Heart left ventricle (tissue), 16 donors: Measurements from ENCODE around the gene MT1X. TPM values are rescaled to one million over a fixed set of nuclear protein-coding genes. Genes with fewer than 3 reads are reported as not detected.

Experiments used
- ATAC-seq, 4 donors: fragments of 200-7000 bp; cut with Tn5 transposase; one replicate each; pipeline ENCODE4 v1.9.1; 2020 to 2022; ENCODE audit warnings: moderate library complexity in 4 of 4, mild to moderate bottlenecking in 3 of 4, moderate number of reproducible peaks in 1 of 4
- DNase-seq, 5 donors: peaks; one replicate each; pipeline ENCODE4 v3.0.0-alpha.2; 2020
- H3K27ac ChIP-seq, 12 donors: fragments of 200-600 bp; sonication (generic) in 4 of 12; one replicate each; pipeline versions ENCODE4 v1.5.0 to v1.8.0; 2016 to 2022; ENCODE audit warnings: mild to moderate bottlenecking in 2 of 12
- H3K27me3 ChIP-seq, 9 donors: fragments of 200-600 bp; sonication (generic) in 2 of 9; one replicate each; pipeline versions ENCODE4 v1.5.1 to v1.8.0; 2016 to 2022; ENCODE audit warnings: mild to moderate bottlenecking in 3 of 9
- H3K36me3 ChIP-seq, 9 donors: fragments of 200-600 bp; sonication (generic) in 2 of 9; one replicate each; pipeline versions ENCODE4 v1.5.0 to v1.8.0; 2018 to 2022; ENCODE audit warnings: mild to moderate bottlenecking in 2 of 9
- H3K4me1 ChIP-seq, 12 donors: fragments of 200-600 bp; sonication (generic) in 4 of 12; one replicate each; pipeline versions ENCODE4 v1.5.0 to v1.8.0; 2016 to 2022; ENCODE audit warnings: mild to moderate bottlenecking in 3 of 12
- H3K4me3 ChIP-seq, 12 donors: fragments of 200-600 bp; sonication (generic) in 4 of 12; one replicate each; pipeline versions ENCODE4 v1.5.0 to v1.8.0; 2017 to 2022; ENCODE audit warnings: mild to moderate bottlenecking in 9 of 12, moderate library complexity in 4 of 12
- H3K9me3 ChIP-seq, 12 donors: fragments of 200-600 bp; sonication (generic) in 4 of 12; one replicate each; pipeline versions ENCODE4 v1.5.0 to v1.8.0; 2016 to 2022; ENCODE audit warnings: mild to moderate bottlenecking in 1 of 12
- POLR2A ChIP-seq, 2 donors: fragments of 450-650 bp; IDR thresholded peaks; one replicate each; pipeline ENCODE4 v1.6.1; 2017; ENCODE audit warnings: antibody characterized with exemption in 2 of 2, mild to moderate bottlenecking in 2 of 2, moderate library complexity in 2 of 2
- WGBS, 4 donors: extraction: QIAGEN DNeasy Blood & Tissue Kit in 2 of 4; methylation state at CpG; one replicate each; pipeline versions ENCODE4 v1.1.5 to v1.1.7; 2013 to 2018; 5-methylcytosine and 5-hydroxymethylcytosine counted together
- intact Hi-C, 10 donors: fragments of 100-400 bp; cut with DNase I; formaldehyde crosslinking; loops; one replicate each; pipeline versions ENCODE4 v1.11.1 to v1.14.2; 2022
- polyA plus RNA-seq, 2 donors: library from polyadenylated mRNA; stranded (reverse); fragments of 200-250 nt; gene quantifications; one replicate each; pipeline ENCODE4 v1.2.3, GENCODE V29; 2013
- total RNA-seq, 9 donors: library from RNA; depleted of rRNA in 2 of 9; stranded (reverse); fragments of >200 nt in 2 of 9; fragmentation: NEBNext Ultra II Directional in 3 of 9; extraction: Animal tissue kit (Norgen Biotek cat#: 25700) in 3 of 9; gene quantifications; one replicate each; pipeline versions ENCODE4 v1.1.0 to v1.2.4, GENCODE V29; 2016 to 2023
- TF ChIP-seq, protein P1 (sequence below), 12 donors: fragments of 200-600 bp; sonication (generic) in 4 of 12; IDR thresholded peaks; one replicate each; pipeline versions ENCODE4 v1.5.0 to v1.8.0; 2018 to 2022; ENCODE audit warnings: antibody characterized with exemption in 12 of 12, mild to moderate bottlenecking in 5 of 12
- donor health status: ischemic (EF 13 %, LVEDD 7.1; RV severe dilation, severe dysfunction).
- donor health status: healthy with polysubstance abuse.
- donor health status: DM: no; HTN: yes; CAD: no.
- donor health status: DM: no; HTN: no; CAD: no.
- donor health status: ischemic (EF 25% LVEDD 6.9; RV normal size, moderate dysfunction).
- donor health status: ischemic (EF 25% LVEDD 5.7; RV mildly dilated, moderate dysfunction).
- donor health status: healthy.
- donor health status: DM: yes; HTN: yes; CAD: no.
- donor health status: ischemic (EF 35%, LVEDD 5.7; RV mildly dilated, moderate dysfunction).
- donor health status: nonischemic (EF 11% LVEDD 7.7; RV severe dilation, severe dysfunction).
- donor health status: DM: yes; HTN: yes; CAD: no.
- donor health status: PGD.
- donor health status: ischemic (EF 29% LVEDD 5.4; RV normal size, mild dysfunction).
- donor health status: nonischemic (EF 23%, LVEDD 6.1; RV moderate dilation, normal function).

Gene MT1X
- total and polyA plus RNA-seq, 11 donors = 20.6 to 918 (median 137) TPM

DNA sequence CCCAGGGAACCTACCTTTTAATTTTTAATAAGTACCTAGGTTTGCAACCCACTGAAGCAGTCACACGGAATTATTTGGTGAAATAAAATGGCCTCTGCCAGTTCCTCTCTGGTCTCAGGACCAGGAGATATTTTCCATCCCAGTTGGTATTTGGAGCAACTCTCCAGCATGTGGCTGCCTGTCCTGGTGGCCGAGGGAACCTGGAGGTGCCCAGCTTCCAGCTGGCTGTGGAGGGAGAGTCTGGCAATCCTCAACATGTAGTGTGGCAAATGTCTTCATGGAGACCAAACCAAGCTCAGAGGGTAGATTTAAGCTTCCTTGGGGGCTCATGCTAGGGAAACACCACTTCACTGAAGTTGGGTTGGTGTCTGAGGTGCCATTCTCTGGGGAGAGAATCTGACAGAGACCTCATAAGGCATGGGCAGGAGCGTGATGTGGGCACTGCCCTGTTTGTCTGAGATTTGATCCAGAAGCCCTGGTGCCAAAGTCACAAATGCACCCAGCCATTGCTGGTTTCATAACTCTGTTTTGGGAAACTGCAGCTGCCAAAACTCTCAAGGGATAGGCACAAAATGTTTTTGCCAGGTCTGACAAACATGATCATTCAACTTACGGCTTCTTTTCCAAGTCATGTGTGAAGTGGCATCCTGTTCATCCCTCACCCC is 2.8 kb downstream of the MT1X start:
- Histone ChIP-seq H3K4me3 (peak overlapping the region in 1 of 12 donors; percentile 68), H3K36me3 (no peaks in the 10 kb centered on the region), H3K27ac (peak overlapping the region in 9 of 12 donors; percentile 9 to 86 (median 42)), H3K27me3 (no peaks in the 10 kb centered on the region), H3K9me3 (peaks cover 0 to 9% (median 0%) of the 10 kb centered on the region in 12 donors), H3K4me1 (peaks cover 0 to 47% (median 22%) of the 10 kb centered on the region in 12 donors)
- intact Hi-C loops = loop anchor here in 7 of 10 donors (5.0 kb wide), 4 partner anchors 48 to 163 kb away; partner anchors contain the start of genes MT2A (in 6 of the 7), BBS2 (in 1 of the 7), MT1A (in 1 of the 7) and MT1E (in 1 of the 7)
- TF ChIP-seq POLR2A (IDR thresholded peaks at IDR 0.05) = no peak
- TF ChIP-seq, protein P1, sequence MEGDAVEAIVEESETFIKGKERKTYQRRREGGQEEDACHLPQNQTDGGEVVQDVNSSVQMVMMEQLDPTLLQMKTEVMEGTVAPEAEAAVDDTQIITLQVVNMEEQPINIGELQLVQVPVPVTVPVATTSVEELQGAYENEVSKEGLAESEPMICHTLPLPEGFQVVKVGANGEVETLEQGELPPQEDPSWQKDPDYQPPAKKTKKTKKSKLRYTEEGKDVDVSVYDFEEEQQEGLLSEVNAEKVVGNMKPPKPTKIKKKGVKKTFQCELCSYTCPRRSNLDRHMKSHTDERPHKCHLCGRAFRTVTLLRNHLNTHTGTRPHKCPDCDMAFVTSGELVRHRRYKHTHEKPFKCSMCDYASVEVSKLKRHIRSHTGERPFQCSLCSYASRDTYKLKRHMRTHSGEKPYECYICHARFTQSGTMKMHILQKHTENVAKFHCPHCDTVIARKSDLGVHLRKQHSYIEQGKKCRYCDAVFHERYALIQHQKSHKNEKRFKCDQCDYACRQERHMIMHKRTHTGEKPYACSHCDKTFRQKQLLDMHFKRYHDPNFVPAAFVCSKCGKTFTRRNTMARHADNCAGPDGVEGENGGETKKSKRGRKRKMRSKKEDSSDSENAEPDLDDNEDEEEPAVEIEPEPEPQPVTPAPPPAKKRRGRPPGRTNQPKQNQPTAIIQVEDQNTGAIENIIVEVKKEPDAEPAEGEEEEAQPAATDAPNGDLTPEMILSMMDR (IDR thresholded peaks at IDR 0.05) = no peak
- peak in 1 of 4 donors; percentile 8 for ATAC-seq
- 52 to 82% (median 64%) methylated on average over 4 of the region's 4 CpGs for WGBS, 4 donors
- DNase-seq = no peak

DNA sequence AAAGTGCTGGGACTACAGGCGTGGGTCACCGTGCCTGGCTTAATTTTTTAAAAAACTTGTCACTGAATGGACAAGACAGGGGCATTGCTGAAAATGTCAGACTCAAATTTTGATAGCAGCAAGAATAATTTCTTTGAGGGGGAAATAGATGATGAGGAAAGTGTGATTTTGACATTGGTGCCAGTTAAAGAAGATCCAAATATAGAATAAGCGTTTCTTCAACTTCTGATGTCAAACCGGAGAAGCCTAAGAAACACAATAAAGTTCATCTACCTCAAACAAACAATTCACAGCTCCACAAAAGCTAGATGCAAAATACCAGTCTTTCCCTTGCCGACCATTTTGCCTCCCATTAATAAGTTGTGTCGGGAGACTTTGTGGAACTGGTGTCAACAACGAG is 4.5 kb downstream of the MT1X start:
- no peak for TF ChIP-seq POLR2A (IDR thresholded peaks at IDR 0.05)
- TF ChIP-seq, protein P1 (IDR thresholded peaks at IDR 0.05) = no peak
- intact Hi-C loops = no loop called here
- ATAC-seq = no peak

DNA sequence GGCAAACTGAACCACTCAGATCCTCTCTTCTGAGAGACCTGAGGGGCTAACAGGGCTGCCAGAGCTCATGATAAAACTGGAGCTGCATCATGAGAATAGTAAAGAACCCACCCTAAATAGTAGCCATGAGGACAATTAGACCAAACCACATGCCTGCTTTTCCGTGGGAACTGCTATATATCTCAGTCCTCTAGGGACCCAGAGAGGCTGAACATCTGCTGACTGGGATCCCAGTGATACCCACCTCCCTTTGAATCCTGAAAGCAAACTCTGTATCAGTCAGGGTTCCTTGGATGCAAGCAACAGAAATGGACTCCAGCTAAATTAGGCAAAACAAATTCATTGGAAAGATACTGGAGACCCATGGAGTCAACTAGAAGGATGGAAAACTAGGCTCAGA is 6.5 kb downstream of the MT1X start:
- H3K36me3 ChIP-seq = no peaks in the 10 kb centered on the region
- peaks cover 0 to 9% (median 0%) of the 10 kb centered on the region in 12 donors for H3K9me3 ChIP-seq
- ATAC-seq (no peak), DNase-seq (no peak)
- no peaks in the 10 kb centered on the region for H3K27me3 ChIP-seq
- H3K27ac ChIP-seq = no peak overlapping the region
- TF ChIP-seq POLR2A (IDR thresholded peaks at IDR 0.05) = no peak
- TF ChIP-seq, protein P1 (IDR thresholded peaks at IDR 0.05) = no peak
- 35 to 50% (median 46%) methylated on average over 1 of the region's 1 CpG for WGBS, 4 donors
- no peak overlapping the region for H3K4me3 ChIP-seq
- intact Hi-C loops = no loop called here
- H3K4me1 ChIP-seq = peaks cover 0 to 20% (median 5%) of the 10 kb centered on the region in 12 donors

More for the DNA sequence above, 4.5 kb downstream of the MT1X start:
- 92 to 96% (median 95%) methylated on average over 7 of the region's 7 CpGs for WGBS, 4 donors
- H3K4me1 ChIP-seq = peaks cover 0 to 32% (median 19%) of the 10 kb centered on the region in 12 donors
- H3K36me3 ChIP-seq = no peaks in the 10 kb centered on the region
- DNase-seq = no peak
- H3K4me3 ChIP-seq = no peak overlapping the region
- peaks cover 0 to 9% (median 0%) of the 10 kb centered on the region in 12 donors for H3K9me3 ChIP-seq
- no peak overlapping the region for H3K27ac ChIP-seq
- H3K27me3 ChIP-seq = no peaks in the 10 kb centered on the region

DNA sequence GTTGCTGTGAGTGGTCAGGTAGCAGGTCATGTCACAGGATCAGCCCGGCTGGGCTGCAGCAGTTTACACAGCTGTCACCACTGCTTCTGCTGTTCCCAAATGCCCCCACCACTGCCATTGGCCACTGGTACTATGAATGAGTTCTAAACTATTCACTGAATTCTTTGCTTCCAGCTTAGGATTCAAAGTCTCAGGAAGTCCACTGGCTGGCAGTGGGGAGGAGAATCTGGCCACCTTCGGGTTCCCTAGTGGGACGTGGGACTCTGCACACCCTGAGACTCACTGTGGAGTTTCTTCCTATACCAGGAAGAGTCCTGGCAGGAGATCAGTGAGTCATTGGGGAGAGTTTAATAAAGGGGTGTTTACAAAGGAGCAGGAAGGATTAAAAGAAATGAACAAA is 6.9 kb downstream of the MT1X start:
- no peaks in the 10 kb centered on the region for H3K27me3 ChIP-seq
- WGBS, 4 donors = 71 to 82% (median 80%) methylated on average over 3 of the region's 3 CpGs
- H3K36me3 ChIP-seq = no peaks in the 10 kb centered on the region
- no peak overlapping the region for H3K27ac ChIP-seq
- TF ChIP-seq, protein P1 (IDR thresholded peaks at IDR 0.05) = no peak
- TF ChIP-seq POLR2A (IDR thresholded peaks at IDR 0.05) = no peak
- ATAC-seq (no peak), DNase-seq (no peak)
- H3K4me3 ChIP-seq = no peak overlapping the region
- intact Hi-C loops = no loop called here
- peaks cover 0 to 9% (median 0%) of the 10 kb centered on the region in 12 donors for H3K9me3 ChIP-seq
- H3K4me1 ChIP-seq = peaks cover 0 to 16% (median 4%) of the 10 kb centered on the region in 12 donors
